ENCODE results near the gene TUFM.

Gene TUFM

DNA sequence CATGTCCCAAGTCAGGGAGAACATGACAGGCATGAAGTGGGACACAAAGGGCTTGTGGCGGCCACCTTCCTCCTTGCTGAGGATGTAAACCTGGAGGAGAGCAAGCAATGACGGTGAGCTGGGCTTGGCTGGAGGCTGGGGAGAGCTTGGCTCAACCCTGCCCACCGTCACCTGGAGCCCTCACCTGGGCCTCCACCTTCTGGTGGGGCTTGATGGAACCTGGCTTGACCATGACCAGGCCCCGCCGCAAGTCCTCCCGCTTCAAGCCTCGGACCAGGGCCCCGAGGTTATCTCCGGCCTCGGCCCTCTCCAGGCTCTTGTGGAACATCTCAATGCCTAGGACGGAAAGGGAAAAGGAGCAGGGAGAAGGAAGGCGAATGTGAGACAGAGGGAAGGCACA is 2.4 kb downstream of the TUFM start:
- Histone ChIP-seq H3K4me3 (no peak overlapping the region), H3K27ac (no peak overlapping the region)

DNA sequence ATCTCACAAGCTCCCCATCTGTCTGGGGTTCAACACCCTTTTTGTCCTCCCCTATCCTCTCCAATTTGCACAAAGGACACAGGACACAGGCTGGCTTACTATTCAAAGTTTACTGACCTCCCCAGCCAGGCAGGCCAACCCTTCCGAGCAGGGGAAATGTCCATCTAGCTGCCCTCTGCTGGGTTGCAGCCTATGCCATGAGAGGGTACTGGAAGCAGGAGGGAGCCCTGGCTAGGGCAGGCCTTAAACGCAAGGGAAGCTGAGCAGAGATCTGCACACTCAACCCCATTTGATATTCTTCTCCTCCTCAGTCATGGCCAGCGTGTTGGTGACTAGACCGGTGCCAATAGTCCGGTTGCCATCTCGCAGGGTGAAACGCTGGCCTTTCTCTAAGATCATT is 3.5 kb downstream of the TUFM start:
- no peak overlapping the region for H3K4me3 ChIP-seq
- no peak overlapping the region for H3K27ac ChIP-seq

DNA sequence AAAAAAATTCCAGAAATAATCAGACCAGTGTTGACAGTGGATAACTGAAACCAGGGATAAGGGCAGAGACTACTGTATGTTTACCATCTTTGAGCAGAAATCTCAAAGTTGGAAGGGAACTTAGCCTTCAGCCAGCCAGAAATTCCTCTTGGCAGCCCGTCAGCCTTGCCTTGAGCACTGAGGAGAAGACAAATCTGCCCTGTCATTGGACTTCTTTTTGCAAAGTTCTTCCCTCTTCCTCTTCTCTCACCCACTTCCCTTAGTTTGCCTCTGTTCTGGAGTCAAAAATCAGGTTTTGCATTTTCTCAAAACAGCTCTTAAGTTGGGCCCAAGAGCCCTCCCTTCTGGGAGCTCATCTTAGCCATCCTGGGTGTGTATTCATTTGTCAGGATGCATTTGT is 6.2 kb downstream of the TUFM start:
- H3K27ac ChIP-seq = no peak overlapping the region
- H3K4me3 ChIP-seq = no peak overlapping the region

DNA sequence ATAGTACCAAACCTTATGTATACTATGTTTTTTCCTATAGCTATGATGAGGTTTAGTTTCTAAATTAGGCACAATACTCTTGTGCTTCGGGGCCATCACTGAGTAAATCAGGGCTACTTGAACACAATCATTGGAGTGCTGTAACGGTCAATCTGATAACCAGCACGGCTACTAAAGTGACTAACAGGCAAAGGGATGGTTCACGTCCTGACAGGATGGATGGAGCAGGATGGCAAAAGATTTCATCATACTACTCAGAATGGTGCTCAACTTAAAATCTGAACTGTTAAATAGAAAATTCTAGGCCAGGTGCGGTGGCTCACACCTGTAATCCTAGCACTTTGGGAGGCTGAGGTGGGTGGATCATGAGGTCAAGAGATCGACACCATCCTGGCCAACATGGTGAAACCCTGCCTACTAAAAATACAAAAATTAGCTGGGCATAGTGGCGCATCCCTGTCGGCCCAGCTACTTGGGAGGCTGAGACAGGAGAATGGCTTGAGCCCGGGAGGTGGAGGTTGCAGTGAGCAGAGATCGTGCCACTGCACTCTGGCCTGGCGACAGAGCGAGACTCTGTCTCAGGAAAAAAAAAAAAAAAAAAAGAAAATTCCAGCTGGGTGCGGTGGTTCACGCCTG is 7.0 kb downstream of the TUFM start:
- H3K4me3 ChIP-seq = no peak overlapping the region
- no peak overlapping the region for H3K27ac ChIP-seq

DNA sequence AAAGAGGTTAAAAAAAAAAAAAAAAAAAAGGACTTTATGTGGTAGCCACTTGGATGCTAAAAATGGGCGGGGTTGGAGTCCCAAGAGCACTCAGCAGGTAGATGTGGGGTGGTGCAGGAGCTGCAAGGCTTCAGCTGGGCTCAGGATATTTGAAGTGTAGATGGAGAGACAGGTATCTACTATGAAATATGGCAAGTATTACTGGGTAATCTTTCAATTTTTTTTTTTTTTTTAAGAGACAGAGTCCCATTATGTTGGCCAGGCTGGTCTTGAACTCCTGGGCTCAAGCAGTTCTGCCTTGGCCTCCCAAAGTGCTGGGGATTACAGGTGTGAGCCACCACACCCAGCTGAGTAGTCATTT is 7.6 kb downstream of the TUFM start:
- no peak overlapping the region for H3K4me3 ChIP-seq
- no peak overlapping the region for H3K27ac ChIP-seq

DNA sequence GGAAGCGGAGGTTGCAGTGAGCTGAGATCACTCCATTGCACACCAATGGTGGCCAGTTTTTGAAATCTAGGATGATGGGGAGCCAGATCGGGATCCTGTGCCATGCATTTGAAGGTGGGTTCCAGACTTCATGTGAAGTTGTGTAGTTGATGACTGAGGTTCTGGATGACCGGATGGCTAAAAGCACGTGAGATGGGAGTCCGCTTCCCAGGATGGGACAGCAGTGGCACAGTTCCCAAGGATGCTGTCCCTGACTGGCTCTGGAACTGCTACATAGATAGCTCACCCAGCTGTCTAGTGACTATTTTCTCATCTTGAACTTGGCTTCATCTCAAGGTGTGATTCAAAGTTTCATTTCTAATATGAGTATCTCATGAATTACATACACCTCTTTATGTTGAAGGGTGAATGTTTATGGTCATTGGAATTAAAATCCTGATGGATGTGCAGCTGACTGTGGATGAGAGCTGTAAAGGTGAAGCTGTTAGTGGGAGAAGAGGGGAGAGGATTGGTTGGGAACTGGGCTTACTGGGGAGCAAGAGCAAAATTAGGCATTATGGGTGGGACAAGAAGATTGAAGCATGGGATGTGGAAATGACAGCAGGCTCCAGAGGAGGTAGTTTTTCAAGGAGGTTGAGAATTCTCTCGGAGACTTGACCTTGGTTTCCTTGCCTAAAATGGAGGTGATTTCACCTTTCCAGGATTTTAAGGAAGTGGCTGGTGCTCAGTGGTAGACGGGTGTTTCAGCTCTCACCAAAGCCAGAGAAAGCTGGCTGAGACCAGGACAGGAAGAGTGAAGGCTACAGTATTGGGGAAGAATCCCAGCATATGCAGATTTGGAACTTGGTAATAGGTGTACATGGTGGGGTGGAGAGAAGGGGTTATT is 8.2 kb downstream of the TUFM start:
- Histone ChIP-seq H3K4me3 (no peak overlapping the region), H3K27ac (no peak overlapping the region)

DNA sequence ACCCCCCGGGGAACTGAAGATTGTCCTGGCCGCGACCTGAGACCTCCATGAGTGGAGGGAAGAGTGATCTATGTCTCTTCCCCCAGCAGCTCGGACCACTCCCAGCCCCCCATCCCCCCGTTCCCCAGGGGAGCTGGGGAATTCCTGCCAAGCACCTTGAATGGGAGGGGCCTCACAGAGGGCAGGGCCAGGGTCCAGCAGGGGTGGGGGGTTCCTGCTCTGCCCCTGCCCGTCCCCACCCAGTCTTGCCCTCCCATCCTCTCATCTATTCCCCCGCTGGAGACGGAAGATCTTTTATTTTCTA is 9.4 kb downstream of the TUFM start:
- Histone ChIP-seq H3K27ac (no peak overlapping the region), H3K4me3 (no peak overlapping the region)

DNA sequence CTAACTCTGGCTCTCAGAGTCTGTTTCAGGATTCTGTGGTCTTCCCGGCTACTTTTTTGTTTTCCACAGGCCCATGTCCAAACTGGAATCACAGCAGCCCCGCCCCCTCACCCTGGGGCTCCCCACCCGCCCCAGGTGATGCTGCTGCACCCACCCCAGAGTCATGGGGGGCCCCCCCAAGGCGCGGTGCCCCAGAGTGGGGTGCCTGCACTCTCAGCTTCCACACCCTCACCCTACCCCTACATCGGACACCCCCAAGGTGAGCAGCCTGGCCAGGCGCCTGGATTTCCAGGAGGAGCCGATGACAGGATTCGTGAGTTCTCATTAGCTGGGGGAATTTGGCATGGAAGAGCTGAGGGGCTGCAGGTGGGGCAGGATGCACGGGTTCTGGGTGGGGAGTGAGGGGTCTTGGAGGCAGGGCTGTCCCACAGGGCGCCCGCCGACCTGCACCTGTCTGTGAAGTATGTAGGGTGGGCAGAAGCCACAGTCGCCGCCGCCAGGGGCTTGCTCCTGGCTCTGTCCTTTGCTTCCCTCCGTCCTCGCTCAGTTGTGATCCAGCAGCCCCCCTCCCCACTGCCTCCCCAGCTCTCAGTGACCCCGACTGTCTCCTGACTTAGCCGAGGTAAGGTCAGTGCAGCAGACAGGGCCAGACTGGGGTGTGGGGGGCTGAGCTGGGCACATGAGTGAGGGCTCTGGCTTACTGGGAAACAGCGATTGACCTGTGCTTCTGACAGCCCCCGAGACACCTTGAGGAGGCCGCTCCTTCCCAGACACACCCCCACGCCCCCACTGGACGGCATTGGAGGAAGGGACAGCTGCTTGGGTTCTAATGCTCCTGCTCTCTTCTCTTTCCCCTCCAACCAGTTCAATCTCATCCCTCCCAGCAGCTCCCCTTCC is 10.0 kb downstream of the TUFM start:
- no peak overlapping the region for H3K27ac ChIP-seq
- H3K4me3 ChIP-seq = no peak overlapping the region

DNA sequence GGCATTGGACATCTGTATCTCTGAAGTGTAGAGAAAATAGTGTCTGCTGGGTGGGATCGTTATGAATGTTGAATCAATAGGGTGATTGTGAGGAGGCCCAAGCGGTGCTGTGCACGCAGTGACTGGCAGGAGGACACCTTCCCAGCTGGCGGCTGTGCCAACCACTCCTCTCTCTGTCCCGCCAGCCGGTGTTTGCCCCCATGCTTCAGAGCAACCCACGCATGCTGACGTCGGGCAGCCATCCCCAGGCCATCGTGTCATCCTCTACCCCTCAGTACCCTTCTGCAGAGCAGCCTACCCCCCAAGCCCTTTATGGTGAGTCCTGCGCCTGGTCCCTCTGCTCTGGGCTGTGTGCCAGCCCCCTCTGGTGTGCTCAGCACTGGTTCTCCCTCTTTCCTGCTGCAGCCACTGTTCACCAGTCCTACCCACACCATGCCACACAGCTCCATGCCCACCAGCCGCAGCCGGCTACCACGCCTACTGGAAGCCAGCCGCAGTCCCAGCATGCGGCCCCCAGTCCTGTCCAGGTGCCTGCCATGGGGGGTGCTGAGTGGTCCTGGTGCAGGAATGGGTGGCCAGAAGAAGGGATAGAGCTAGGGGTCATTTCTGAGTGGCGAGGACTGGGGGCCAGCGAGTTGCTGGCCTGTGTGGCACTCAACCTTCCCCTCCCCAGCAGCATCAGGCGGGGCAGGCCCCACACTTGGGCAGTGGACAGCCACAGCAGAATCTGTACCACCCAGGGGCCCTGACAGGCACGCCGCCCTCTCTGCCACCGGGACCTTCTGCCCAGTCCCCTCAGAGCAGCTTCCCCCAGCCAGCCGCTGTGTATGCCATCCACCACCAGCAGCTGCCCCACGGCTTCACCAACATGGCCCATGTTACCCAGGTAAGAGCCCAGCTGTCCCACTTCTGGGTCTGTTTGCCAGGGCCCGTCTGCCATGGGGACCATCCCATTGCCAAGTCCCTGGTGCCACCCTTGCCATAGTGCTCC is 11.0 kb downstream of the TUFM start:
- Histone ChIP-seq H3K4me3 (no peak overlapping the region), H3K27ac (no peak overlapping the region)

DNA sequence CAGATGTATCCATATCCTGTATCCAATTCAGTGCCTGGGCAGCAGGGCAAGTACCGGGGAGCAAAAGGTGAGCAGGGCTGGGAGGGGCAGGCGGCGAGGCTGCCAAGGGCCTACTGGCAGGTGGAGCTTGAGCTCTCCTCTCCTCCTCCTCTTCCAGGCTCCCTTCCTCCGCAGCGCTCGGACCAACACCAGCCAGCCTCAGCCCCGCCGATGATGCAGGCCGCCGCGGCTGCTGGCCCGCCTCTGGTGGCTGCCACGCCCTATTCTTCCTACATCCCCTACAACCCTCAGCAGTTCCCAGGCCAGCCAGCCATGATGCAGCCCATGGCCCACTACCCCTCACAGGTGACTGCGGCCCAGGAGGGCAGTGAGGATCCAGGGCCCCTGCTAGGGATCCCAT is 11.8 kb downstream of the TUFM start:
- no peak overlapping the region for H3K27ac ChIP-seq
- no peak overlapping the region for H3K4me3 ChIP-seq

DNA sequence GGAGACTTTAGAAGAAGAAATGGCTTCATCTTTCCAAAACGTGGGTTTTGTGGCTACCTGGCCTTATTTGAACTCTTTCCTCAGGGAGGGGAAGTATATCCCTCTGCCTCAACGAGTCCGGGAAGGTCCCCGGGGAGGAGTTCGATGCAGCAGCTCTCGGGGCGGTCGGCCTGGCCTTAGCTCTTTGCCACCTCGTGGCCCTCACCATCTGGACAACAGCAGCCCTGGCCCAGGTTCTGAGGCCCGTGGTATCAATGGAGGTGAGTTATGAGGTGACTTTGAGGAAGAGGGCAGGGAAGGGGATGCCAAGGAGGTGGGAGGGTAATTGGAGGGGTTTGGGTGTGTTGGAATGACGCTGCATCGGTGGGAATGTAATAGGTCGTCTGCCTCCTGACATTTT is 15.6 kb downstream of the TUFM start:
- Histone ChIP-seq H3K4me3 (no peak overlapping the region), H3K27ac (no peak overlapping the region)

DNA sequence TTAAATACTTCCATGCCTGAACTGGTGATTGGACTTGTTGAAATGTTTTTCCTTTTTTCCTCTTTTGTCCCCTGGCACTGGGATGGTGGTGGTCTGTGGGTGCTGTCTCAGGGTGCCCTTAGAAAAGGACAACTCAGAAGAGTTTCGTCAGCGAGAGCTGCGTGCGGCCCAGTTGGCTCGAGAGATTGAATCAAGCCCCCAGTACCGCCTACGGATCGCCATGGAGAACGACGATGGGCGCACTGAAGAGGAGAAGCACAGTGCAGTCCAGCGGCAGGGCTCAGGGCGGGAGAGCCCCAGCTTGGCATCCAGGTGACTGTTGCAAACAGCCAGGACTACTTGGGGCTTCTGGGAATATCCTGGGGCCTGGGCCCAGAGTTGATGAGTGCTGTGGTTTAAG is 16.4 kb downstream of the TUFM start:
- Histone ChIP-seq H3K27ac (no peak overlapping the region), H3K4me3 (no peak overlapping the region)

DNA sequence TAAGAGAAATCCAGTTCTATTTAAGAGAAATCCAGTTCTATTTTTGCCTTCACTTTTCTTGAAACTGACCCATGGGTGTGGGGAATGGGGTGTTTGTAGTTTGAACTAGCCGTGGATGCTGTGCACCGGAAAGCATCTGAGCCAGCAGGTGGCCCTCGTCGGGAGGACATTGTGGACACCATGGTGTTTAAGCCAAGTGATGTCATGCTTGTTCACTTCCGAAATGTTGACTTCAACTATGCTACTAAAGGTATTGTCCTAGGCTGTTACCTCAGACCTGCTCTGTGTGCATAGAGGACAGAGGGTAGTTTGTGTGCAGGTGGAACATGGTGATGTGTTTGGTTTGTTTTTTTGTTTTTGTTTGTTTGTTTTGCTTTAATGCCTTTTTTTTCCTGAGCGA is 20.0 kb downstream of the TUFM start:
- Histone ChIP-seq H3K4me3 (no peak overlapping the region), H3K27ac (no peak overlapping the region)

DNA sequence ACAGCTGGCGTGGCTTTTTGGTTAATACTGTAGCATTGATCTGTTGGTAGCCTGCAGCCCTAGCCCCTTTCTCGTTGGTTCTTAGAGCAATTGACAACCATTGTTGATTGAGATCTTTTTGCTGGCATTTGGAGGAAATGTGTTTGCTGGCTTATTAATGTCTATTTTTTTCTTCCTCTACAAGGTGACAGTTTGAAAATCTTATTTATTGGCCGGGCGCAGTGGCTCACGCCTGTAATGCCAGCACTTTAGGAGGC is 21.5 kb downstream of the TUFM start:
- peak overlapping the region in 20 of 21 experiments; percentile 95 to 100 (median 99) for H3K27ac ChIP-seq
- H3K4me3 ChIP-seq = peak overlapping the region; percentile 63 to 100 (median 99)

DNA sequence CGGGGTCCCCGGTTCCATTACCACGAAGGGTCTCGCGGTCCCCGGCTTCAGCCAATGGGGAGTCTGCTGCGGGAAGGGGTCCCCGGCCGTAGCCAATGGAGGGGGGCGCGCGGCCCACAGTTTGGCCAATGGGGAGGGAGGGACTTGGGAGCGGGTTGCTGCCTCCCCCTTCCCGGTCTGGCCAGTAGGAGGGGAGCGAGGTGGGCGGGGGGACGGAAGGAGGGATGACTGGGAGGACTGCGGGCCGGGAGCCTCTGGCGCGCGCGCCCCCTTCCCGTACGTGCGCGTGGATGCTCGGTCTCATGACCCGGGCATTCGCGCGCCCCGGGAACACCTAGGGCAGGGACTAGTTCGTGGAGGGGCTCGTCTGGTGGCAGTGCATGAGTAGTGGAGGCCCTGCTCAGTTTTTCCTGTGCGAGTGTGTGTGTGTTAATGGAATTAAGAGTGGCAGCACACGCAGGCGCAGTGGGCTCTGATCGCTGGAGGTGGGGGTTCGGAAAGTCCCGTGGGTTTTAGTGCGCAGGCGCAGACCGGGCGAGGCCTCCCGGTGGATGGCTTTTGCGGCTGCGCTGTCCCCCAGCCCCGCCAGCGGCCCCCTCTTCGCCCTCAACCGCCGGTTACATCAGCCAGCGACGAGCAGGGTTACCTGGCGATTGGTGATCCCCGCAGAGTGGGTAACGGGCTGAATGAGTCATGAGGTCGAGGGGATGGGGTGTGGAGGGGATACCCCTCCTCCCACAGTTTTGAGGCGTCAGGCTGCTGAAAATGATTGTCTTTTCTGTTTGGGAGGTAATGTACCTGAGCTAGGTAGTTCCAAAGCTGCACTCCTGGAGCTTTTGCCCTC is 22.1 kb downstream of the TUFM start:
- Histone ChIP-seq H3K27ac (peak overlapping the region; percentile 95 to 100 (median 99)), H3K4me3 (peak overlapping the region; percentile 63 to 100 (median 99))

DNA sequence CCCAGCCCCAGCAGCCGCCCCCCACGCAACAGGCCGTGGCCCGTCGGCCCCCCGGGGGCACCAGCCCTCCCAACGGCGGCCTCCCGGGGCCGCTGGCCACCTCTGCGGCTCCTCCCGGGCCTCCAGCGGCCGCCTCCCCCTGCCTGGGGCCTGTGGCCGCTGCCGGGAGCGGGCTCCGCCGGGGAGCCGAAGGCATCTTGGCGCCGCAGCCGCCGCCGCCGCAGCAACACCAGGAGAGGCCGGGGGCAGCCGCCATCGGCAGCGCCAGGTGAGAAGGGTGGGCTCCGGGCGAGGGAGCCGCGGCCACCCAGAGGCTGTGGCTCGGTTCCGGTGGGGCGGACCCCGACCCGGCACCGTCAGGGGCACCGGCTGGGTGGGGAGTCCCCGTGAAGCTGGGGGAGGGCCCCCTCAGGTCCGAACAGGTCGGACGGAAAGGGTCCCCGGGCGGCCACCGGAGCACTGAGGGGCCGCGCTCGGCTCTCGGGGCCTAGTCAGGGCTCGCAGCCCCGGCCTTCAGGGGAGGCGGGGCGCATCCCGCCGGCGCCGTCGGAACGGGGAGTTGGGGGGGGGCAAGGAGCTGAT is 22.8 kb downstream of the TUFM start:
- Histone ChIP-seq H3K27ac (peak overlapping the region; percentile 95 to 100 (median 99)), H3K4me3 (peak overlapping the region; percentile 63 to 100 (median 99))

DNA sequence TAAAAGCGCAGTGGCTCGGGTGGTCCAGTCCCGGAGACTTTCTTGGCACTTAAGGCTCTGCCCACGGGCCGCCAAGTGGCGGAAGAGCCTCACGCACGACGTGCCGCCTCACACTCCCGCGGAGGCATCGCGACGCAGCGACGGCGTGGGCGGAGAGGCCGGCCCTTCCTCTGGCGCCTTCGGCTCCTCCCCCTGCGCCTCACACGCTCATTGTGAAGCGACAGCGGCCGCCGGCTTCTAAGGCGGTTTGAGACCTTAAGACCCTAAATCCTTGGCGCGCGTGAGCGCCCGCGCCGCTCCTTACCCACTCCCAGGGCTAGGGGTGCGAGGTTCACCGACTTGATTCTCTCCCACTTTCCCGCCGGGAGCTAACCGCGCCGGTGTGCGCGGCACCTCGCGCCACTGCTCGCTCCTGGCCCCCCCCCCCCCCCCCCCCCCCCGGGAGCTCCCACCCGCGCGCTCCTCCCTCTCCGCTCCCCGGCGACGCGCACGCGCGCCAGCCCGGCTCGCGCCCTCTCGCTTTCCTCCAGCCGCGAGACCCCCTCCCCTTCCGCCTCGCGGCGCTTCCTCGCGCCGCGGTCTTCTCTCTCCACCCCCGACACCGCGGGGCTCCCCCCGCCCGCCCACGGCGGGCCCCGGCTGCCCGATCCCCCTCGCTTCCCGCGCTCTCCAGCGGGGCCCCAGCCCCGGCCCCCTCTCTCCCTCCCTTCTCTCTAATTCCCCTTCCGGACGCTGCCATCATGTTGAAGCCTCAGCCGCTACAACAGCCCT is 23.4 kb downstream of the TUFM start, which contains the start of gene ATXN2L:
Gene ATXN2L (plus strand): TSS at position 480 of the 771 bp plus-strand sequence. CDS start 261 bp downstream, at position 741.
- Histone ChIP-seq H3K27ac (peak within 1 kb of the TSS; percentile 95 to 100 (median 99)), H3K4me3 (peak within 1 kb of the TSS; percentile 63 to 100 (median 99))

Data from skin epidermis (tissue), 12 donors.